Measurements from ENCODE around the gene KDM5B.
"Not testable (repeated sequence)": the region's sequence is repeated elsewhere in the genome, so short reads cannot be mapped to it uniquely, and the experiment has no call there.

The KDM5B gene

GRCh38 chr1:202807926-202808757 is at the start of gene KDM5B:
Gene KDM5B, minus strand, starts transcription at chr1:202808421. Its CDS starts 116 bp downstream, at chr1:202808305.
- DNase-seq (ENCODE audit: low read depth): peak; percentile 56

DNA sequence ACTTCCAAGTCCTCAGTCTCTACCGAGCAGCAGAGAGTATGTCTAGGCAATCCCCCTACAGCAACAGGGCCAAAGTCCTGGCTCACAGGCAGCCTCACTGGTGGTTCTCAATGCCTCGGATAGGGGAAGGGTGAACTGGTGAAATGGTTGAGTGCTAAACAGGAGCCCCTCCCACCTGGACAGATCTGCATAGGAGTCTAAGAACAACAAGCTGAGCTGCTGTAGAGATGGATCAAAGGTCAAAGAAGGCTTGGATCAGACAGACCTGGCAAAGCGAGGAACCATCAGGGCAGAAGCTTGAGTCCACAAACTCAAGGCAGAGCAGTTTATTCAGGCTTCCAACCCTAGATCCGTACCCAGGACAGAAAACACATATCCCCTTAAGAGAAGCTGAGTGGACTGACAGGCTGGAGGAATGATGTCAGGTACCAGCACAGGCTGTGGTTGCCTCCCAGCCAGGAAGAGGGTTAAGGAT is 49.0 kb upstream of the KDM5B start:
- DNase-seq (ENCODE audit: low read depth): no peak

- no peak for DNase-seq (ENCODE audit: low read depth)
Measured at GRCh38 chr1:202856014-202856413, 47.8 kb upstream of the KDM5B start.

DNA sequence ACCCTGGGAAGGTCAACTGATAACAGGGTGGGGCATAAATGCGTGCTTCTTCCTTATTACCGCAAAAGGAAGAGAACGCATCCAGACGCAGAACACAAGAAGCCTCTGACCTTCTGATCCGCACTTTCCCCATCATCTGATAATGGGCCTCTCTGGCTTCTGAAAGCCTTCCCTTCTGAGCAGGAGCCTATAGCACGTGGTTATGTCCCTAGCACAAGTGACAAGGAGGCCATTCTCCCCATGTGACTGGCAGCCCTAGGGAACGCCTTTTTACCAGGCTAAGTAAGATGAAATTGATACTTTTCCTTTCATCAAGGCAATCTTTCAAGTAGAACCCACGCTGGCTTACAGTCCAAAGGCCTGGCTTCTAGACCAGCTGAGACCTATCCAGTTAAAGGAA is 46.6 kb upstream of the KDM5B start:
- no peak for DNase-seq (ENCODE audit: low read depth)

- no peak for DNase-seq (ENCODE audit: low read depth)
Measured at GRCh38 chr1:202852163-202852904, 44.1 kb upstream of the KDM5B start.

- DNase-seq (ENCODE audit: low read depth): no peak
Measured at GRCh38 chr1:202850593-202851362, 42.6 kb upstream of the KDM5B start.

DNA sequence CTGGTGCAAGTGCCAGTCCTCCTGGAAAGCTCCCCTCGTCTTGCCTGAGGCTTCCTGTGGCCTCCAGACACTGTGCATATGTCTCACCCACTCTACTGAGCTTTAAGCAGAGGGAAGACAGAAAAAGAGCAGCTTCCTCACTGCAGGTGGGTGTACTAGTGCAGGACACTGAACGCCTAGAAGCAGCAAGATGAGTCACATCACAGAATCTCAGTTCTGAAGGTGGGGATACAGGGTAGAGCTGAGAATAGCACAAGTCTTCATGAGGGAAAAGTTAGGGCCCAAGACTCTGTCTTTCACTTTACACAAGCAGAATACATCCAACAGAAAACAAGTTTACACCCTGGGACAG is 39.9 kb upstream of the KDM5B start:
- no peak for DNase-seq (ENCODE audit: low read depth)

DNA sequence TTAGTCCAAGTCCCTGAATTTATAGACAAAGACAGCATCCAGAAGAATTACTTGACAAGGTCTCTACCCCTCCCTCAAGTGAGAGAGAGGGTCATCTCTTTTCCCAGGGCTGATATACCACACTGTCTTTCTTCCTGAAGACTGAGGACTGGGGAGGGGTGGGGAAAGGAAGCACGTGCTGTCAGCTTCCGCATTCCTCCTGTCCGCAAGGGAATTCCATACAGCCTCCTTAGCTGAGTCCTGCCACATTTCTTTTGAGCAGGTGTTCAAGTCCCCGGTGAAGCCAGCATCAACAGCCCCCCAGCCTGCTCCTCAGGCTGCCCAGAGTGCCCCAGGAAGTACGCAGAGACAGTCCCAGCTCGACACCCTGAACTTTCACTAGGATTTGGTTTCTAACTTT is 36.7 kb upstream of the KDM5B start:
- DNase-seq (ENCODE audit: low read depth): no peak

GRCh38 chr1:202844259-202844658 is 36.0 kb upstream of the KDM5B start:
- DNase-seq (ENCODE audit: low read depth): no peak

DNA sequence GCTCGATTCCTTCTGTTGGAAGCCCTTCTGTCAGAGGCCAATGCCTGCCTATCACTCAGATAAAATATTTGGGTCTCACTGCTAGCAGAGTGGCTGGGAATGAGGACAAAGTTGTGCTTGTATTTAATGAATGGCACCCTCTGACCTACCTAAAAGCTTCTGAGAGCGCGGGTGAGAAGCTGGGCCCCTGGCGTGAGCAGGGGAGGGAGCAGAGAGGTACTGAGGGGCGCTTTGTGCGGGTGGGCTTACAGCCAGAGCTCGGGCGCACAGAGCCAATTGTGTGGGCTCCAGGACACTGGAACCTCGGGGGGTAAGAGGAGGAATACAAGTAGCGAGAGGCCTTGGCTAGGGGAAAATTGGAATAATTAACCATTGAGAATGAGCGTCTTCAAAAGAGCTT is 34.9 kb upstream of the KDM5B start:
- DNase-seq (ENCODE audit: low read depth): no peak

GRCh38 chr1:202837746-202838262 is 29.6 kb upstream of the KDM5B start:
- DNase-seq (ENCODE audit: low read depth): no peak

- no peak for DNase-seq (ENCODE audit: low read depth)
Measured at GRCh38 chr1:202836623-202837403, 28.6 kb upstream of the KDM5B start.

GRCh38 chr1:202835548-202836072 is 27.4 kb upstream of the KDM5B start:
- DNase-seq (ENCODE audit: low read depth): no peak

GRCh38 chr1:202834771-202835547 is 26.7 kb upstream of the KDM5B start:
- DNase-seq (ENCODE audit: low read depth): no peak

- no peak for DNase-seq (ENCODE audit: low read depth)
Measured at GRCh38 chr1:202831906-202832305, 23.7 kb upstream of the KDM5B start.

DNA sequence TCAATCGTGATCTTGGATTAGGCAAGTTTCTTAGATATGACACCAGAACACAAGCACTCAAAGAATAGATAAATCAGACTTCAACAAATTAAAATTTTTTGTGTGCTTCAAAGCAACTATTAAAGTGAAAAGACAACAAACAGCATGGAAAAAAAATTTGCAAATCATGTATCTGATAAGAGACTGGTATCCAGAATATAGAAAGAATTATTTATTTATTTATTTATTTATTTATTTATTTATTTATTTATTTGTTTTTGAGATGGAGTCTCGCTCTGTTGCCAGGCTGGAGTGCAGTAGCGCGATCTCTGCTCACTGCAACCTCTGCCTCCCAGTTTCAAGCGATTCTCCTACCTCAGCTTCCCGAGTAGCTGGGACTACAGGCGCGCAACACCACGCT is 21.0 kb upstream of the KDM5B start:
- not testable (repeated sequence) for DNase-seq (ENCODE audit: low read depth)

- no peak for DNase-seq (ENCODE audit: low read depth)
Measured at GRCh38 chr1:202825748-202826147, 17.5 kb upstream of the KDM5B start.

- DNase-seq (ENCODE audit: low read depth): no peak
Measured at GRCh38 chr1:202821467-202821866, 13.2 kb upstream of the KDM5B start.

DNA sequence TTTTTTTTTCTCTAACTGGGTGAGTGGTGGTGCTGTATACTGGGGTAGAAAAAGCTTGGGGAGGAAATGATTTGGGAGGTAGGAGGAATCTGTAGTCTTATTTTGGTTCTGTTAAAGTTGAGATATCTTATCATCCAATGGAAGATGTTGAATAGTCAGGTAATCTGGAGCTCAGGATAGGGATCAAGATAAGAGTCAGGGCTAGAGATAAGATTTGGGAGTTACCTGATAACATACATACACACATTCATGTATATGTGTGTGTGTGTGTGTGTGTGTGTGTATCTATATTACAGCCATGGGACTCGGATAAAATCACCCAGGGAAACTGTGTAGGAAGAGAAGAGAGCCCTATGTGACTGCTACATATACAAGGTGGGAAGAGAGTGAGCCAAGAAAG is 10.6 kb upstream of the KDM5B start:
- DNase-seq (ENCODE audit: low read depth): no peak

DNA sequence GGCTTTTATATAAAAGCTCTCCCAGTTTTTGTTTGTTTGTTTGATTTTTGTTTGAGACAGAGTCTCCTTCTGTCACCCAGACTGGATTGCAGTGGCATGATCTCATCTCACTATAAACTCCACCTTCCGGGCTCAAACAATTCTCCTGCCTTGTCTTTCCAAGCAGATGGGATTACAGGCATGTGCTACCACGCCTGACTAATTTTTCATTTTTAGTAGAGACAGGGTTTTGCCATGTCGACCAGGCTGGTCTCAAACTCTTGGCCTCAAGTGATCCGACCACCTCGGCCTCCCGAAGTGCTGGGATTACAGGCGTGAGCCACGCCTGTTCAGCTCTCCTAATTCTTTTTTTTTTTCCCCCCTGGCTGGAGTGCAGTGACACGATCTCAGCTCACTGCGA is 6.9 kb upstream of the KDM5B start:
- no peak for DNase-seq (ENCODE audit: low read depth)

Measured in activated T-cell treated with anti-CD3 and anti-CD28 coated beads for 1 hour (primary cell).